Muscle of back (tissue), 11 donors: ENCODE data around the gene BCDIN3D. TPM values are rescaled to one million over a fixed set of nuclear protein-coding genes. Genes with fewer than 3 reads are reported as not detected.

Experiments
- DNase-seq, 3 donors: peaks; one replicate each; pipeline versions ENCODE4 v3.0.0 to v3.0.0-alpha.2; 2013
- polyA plus RNA-seq, 10 donors: library from polyadenylated mRNA; unstranded; fragments of 120-200 nt; gene quantifications; one replicate each; pipeline ENCODE4 v1.2.1, GENCODE V29; 2013; ENCODE audit not compliant: insufficient read length in 10 of 10

BCDIN3D gene
- polyA plus RNA-seq, 10 donors, result 4.2 to 6.2 (median 4.9) TPM

- no peak for DNase-seq
Observed at GRCh38 chr12:49798248-49798647, 44.7 kb downstream of the BCDIN3D start.

GRCh38 chr12:49797449-49797776 lies 45.5 kb downstream of the BCDIN3D start:
- DNase-seq, result no peak

GRCh38 chr12:49796606-49797448 lies 46.1 kb downstream of the BCDIN3D start:
- no peak for DNase-seq

- no peak for DNase-seq
Observed at GRCh38 chr12:49796155-49796554, 46.8 kb downstream of the BCDIN3D start.

GRCh38 chr12:49795654-49796105 lies 47.2 kb downstream of the BCDIN3D start:
- no peak for DNase-seq

GRCh38 chr12:49794811-49795653 lies 47.9 kb downstream of the BCDIN3D start:
- DNase-seq, result no peak

GRCh38 chr12:49794021-49794420 lies 48.9 kb downstream of the BCDIN3D start:
- no peak for DNase-seq

- DNase-seq, result no peak
Observed at GRCh38 chr12:49793620-49794019, 49.3 kb downstream of the BCDIN3D start.

GRCh38 chr12:49792976-49793580 lies 49.8 kb downstream of the BCDIN3D start:
- no peak for DNase-seq

GRCh38 chr12:49792181-49792970 lies 50.5 kb downstream of the BCDIN3D start:
- no peak for DNase-seq

- no peak for DNase-seq
Observed at GRCh38 chr12:49791700-49792099, 51.2 kb downstream of the BCDIN3D start.

- DNase-seq, result no peak
Observed at GRCh38 chr12:49790741-49791555, 52.0 kb downstream of the BCDIN3D start.

- DNase-seq, result no peak
Observed at GRCh38 chr12:49789992-49790391, 52.9 kb downstream of the BCDIN3D start.

GRCh38 chr12:49787672-49788071 lies 55.2 kb downstream of the BCDIN3D start:
- DNase-seq, result no peak

Other genes with a start within 250 kb of the BCDIN3D start
- 1 to 10 TPM in 5 of 10 donors, under 1 TPM in 5; 0.54 to 2.9 (median 1.1) TPM for gene FAM186B, start 237.5 kb downstream of the BCDIN3D start, polyA plus RNA-seq
- 10 to 100 TPM; 10.9 to 18.1 (median 12.5) TPM for gene PRPF40B, start 219.5 kb downstream of the BCDIN3D start, polyA plus RNA-seq
- 10 to 100 TPM; 22.4 to 37.9 (median 26.4) TPM for gene FMNL3, start 135.7 kb downstream of the BCDIN3D start, polyA plus RNA-seq
- 100 to 1,000 TPM; 238 to 318 (median 275) TPM for gene TMBIM6, start 101.5 kb downstream of the BCDIN3D start, polyA plus RNA-seq
- gene NCKAP5L, start 14.7 kb downstream of the BCDIN3D start, polyA plus RNA-seq, result 10 to 100 TPM; 28.5 to 38.6 (median 32.4) TPM
- 10 to 100 TPM in 2 of 10 donors, 1 to 10 TPM in 8; 5.3 to 14.0 (median 7.7) TPM for gene FAIM2, start 60.8 kb upstream of the BCDIN3D start, polyA plus RNA-seq
- under 1 TPM in 2 of 10 donors, not detected in 8; 0.05 to 0.11 TPM for gene AQP2, start 107.6 kb upstream of the BCDIN3D start, polyA plus RNA-seq
- under 1 TPM; 0.22 to 0.67 (median 0.54) TPM for gene AQP5, start 118.8 kb upstream of the BCDIN3D start, polyA plus RNA-seq
- under 1 TPM in 9 of 10 donors, not detected in 1; 0.08 to 0.24 (median 0.16) TPM for gene AQP6, start 129.8 kb upstream of the BCDIN3D start, polyA plus RNA-seq
- 10 to 100 TPM; 19.3 to 41.4 (median 28.6) TPM for gene RACGAP1, start 182.4 kb upstream of the BCDIN3D start, polyA plus RNA-seq
- 10 to 100 TPM in 5 of 10 donors, 1 to 10 TPM in 5; 7.7 to 15.1 (median 10.0) TPM for gene ASIC1, start 214.5 kb upstream of the BCDIN3D start, polyA plus RNA-seq
- 10 to 100 TPM; 39.8 to 72.4 (median 55.1) TPM for gene SMARCD1, start 242.2 kb upstream of the BCDIN3D start, polyA plus RNA-seq